DMS 273 (cell line): ENCODE data around the gene BCAM.
"Not testable (repeated sequence)": the region's sequence is repeated elsewhere in the genome, so short reads cannot be mapped to it uniquely, and the experiment has no call there.

Source experiments
- DNase-seq: peaks from one replicate; lab custom pipeline; 2025; ENCODE audit not compliant: unreplicated experiment; lab: John Stamatoyannopoulos, UW

Gene BCAM

DNA sequence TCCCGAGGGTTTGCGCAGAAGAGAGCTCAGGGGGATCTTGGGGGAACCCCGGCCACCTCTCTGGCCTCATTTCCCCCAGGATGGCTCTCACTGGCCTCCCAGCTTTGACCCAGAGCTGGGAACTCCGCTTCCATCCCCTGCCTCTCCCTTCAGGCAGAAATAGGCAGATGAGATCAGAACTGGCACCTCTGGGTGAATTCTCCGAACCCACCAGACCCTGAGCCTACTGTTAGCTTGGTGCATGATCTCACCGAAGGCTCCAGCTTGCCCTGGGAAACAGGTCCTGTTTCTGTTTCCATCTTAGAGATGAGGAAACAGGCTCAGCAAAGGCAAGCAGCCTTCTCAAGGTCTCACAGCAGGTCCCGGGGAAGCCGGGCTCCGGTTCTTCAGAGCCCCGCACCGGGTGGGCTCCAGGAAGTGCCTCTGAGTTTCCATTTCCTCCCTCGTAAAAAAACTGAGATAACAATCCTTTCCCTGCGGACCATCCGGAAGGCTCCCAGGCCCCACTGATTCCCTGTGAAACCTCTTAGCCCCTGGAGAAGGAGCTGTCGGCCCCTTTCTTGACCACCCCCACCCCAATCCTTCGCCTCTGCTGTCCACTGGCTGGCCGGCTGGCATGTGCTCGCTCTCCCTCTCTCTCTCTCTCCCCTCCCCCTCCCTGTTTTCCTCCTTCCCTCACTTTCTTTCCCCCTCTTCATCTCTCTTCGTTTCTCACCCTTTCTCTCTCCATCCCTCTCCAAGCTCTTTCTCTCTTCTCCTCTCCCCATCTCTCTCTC, 39.3 kb downstream of the BCAM start:
- peak; percentile 46 for DNase-seq

GRCh38 chr19:44848812-44849447, 40.0 kb downstream of the BCAM start:
- DNase-seq = no peak

- DNase-seq = no peak
These were observed 41.8 kb downstream of the BCAM start for GRCh38 chr19:44850641-44851109.

- no peak for DNase-seq
These were observed 42.5 kb downstream of the BCAM start for GRCh38 chr19:44851427-44851826.

GRCh38 chr19:44855606-44856005, 46.7 kb downstream of the BCAM start:
- DNase-seq = no peak

DNA sequence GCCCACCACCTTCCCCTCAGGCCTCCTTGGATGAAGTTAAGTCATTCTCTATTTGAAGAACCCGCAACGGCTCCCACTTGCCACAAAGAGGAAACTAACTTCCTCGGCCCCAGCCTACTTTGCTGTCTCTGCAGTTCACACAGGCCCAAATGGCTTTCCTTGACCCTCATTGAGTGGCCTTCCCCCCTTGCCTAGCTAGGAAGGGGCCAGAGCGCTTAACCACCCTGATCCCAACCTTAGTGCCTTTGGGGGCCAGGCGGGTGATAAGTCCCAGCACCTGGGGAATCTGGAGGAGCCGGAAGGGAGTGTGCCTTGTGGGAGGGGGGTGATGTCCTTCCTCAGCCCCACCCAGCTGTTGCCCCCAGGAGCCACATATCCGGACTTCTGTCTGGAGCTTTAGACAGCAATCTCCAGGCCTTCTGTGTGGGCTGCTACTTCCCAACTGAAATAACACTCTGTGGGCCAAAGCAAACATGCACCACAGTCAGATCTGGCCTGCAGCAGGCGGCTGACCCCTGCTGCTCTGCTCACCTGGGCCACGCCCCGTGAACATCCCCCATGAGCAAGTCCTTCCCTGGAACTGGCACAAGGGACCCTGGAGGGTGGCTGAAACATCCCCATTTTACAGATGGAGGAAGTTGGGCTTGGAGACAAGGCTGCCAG, 47.6 kb downstream of the BCAM start:
- DNase-seq = no peak

DNA sequence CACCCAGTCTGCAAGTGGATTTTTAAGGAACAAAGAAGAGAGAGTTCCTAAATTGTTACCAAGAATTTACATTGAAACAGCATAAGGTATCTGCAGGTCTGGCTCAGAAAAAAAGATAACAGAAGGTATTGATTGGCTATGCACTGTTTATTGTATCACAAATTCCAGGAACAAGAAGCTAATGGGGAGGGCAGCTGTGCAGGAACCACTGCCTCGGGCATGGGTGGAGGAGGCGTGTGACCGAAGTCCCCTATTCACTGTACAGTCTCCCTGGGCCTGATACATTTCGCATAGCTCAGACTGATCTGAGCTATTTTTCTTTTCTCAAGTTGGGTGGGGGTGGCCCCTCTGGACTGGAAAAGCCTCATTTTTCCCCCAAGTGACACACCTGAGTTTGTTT, 48.9 kb downstream of the BCAM start:
- DNase-seq = peak; percentile 24

- not testable (repeated sequence) for DNase-seq
These were observed 52.7 kb downstream of the BCAM start for GRCh38 chr19:44861576-44861975.

DNA sequence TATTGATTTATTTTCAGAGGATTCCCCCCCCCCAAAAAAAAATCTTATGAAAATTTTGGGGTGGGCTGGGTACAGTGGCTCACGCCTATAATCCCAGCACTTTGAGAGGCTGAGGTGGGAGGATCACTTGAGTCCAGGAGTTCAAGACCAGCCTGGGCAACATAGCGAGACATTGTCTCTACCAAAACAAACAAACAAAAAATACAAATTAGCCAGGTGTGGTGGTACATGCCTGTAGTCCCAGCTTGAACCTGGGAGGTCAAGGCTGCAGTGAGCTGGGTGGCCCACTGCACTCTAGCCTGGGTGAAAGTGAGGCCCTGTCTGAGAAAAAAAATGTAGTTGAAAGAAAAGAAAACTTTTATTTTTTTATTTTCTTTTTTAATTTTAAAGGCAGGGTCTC, 55.1 kb downstream of the BCAM start:
- no peak for DNase-seq

- no peak for DNase-seq
These were observed 56.4 kb downstream of the BCAM start for GRCh38 chr19:44865196-44865767.

DNA sequence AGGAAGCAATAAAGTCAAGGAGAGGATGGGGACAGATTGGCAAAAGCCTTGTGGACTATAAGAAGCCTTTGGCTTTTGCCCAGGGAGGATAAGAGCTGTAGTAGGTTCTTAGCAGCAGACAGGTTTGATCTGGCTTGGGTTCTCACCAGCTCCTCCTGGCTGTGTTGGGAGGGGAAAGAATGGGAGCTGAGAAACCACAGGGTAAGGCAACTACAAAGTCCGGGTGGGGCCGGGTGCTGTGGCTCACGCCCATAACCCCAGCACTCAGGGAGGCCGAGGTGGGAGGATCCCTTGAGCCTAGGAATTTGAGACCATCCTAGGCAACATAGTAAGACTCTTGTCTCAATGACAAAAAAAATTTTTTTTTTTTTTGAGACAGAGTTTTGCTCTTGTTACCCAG, 57.8 kb downstream of the BCAM start:
- no peak for DNase-seq

- no peak for DNase-seq
These were observed 58.7 kb downstream of the BCAM start for GRCh38 chr19:44867578-44867977.

GRCh38 chr19:44869733-44870470, 61.0 kb downstream of the BCAM start:
- DNase-seq = no peak
